Stimulated activated CD4-positive, alpha-beta T cell treated with anti-CD3 and anti-CD28 coated beads, Interleukin-4, amount 100 ng/mL, for 4 hours (primary cell): ENCODE results near the gene CTNNA3.
"Not testable (repeated sequence)": the region's sequence is repeated elsewhere in the genome, so short reads cannot be mapped to it uniquely, and the experiment has no call there.

Experiments
- DNase-seq, 2 experiments: peaks; one replicate each; pipeline ENCODE4 v3.0.0-alpha.2; 2020

Gene CTNNA3

GRCh38 chr10:67492317-67493019, 203.5 kb downstream of the CTNNA3 start:
- no peak for DNase-seq

- DNase-seq, result no peak
Measured at GRCh38 chr10:67487906-67488619, 207.9 kb downstream of the CTNNA3 start.

- no peak for DNase-seq
Measured at GRCh38 chr10:67487199-67487598, 208.8 kb downstream of the CTNNA3 start.

GRCh38 chr10:67477868-67478267, 218.1 kb downstream of the CTNNA3 start:
- no peak for DNase-seq

- no peak for DNase-seq
Measured at GRCh38 chr10:67476201-67476600, 219.8 kb downstream of the CTNNA3 start.

GRCh38 chr10:67473850-67474633, 222.0 kb downstream of the CTNNA3 start:
- DNase-seq, result no peak

- no peak for DNase-seq
Measured at GRCh38 chr10:67471022-67471421, 225.0 kb downstream of the CTNNA3 start.

GRCh38 chr10:67464278-67464677, 231.7 kb downstream of the CTNNA3 start:
- no peak for DNase-seq

- no peak for DNase-seq
Measured at GRCh38 chr10:67452892-67453291, 243.1 kb downstream of the CTNNA3 start.

GRCh38 chr10:67438605-67439304, 257.2 kb downstream of the CTNNA3 start:
- no peak for DNase-seq

- DNase-seq, result no peak
Measured at GRCh38 chr10:67433276-67433675, 262.7 kb downstream of the CTNNA3 start.

GRCh38 chr10:67402620-67403019, 293.4 kb downstream of the CTNNA3 start:
- DNase-seq, result no peak

GRCh38 chr10:67401711-67402110, 294.3 kb downstream of the CTNNA3 start:
- no peak for DNase-seq

GRCh38 chr10:67386841-67387533, 309.0 kb downstream of the CTNNA3 start:
- DNase-seq, result not testable (repeated sequence)

GRCh38 chr10:67386260-67386659, 309.7 kb downstream of the CTNNA3 start:
- no peak for DNase-seq

- DNase-seq, result no peak
Measured at GRCh38 chr10:67385566-67385965, 310.4 kb downstream of the CTNNA3 start.

- no peak for DNase-seq
Measured at GRCh38 chr10:67385089-67385488, 310.9 kb downstream of the CTNNA3 start.

- no peak for DNase-seq
Measured at GRCh38 chr10:67331121-67331910, 364.7 kb downstream of the CTNNA3 start.

GRCh38 chr10:67327626-67328535, 368.1 kb downstream of the CTNNA3 start:
- no peak for DNase-seq

GRCh38 chr10:67319976-67320375, 376.0 kb downstream of the CTNNA3 start:
- no peak for DNase-seq
